SK-N-SH (cell line): ENCODE data around the gene ELMO2. TPM values are rescaled to one million over a fixed set of nuclear protein-coding genes. Genes with fewer than 3 reads are reported as not detected.

ENCODE experiments used
- CTCF ChIA-PET: fragments of 300-600, 350-600 bp; formaldehyde crosslinking; extraction: SDS; loops from one replicate; lab custom pipeline; 2021; lab: Yijun Ruan, JAX
- POLR2A ChIA-PET: fragments of 350-600 bp; sonication (Branson Sonifier 250); formaldehyde crosslinking; extraction: SDS; loops from one replicate; lab custom pipeline; 2020; ENCODE audit warnings: antibody characterized with exemption, inconsistent platforms; lab: Yijun Ruan, JAX
- DNase-seq: peaks from one replicate; pipeline ENCODE4 v3.0.0; 2012
- H2AFZ ChIP-seq: fragments of 200-600 bp; sonication (generic); 2 replicates; pipeline ENCODE4 v1.8.1; 2016; ENCODE audit warnings: antibody characterized with exemption, mild to moderate bottlenecking, low read depth
- H3F3A ChIP-seq: fragments of 200-600 bp; sonication (generic); replicated peaks from 2 replicates; pipeline ENCODE3; 2016; ENCODE audit warnings: antibody characterized with exemption, mild to moderate bottlenecking; ENCODE audit not compliant: insufficient read depth
- H3K27ac ChIP-seq, 2 experiments: fragments of 200-500 bp in 1 of 2; fragments of 200-600 bp in 1 of 2; sonication (Bioruptor generic) in 1 of 2; sonication (generic), shearing (Covaris generic) in 1 of 2; 2 replicates each; pipeline versions ENCODE4 v1.5.1 to v1.6.1; 2014 to 2016; ENCODE audit warnings: low read depth in 2 of 2, inconsistent platforms in 1 of 2, low read length in 1 of 2, mild to moderate bottlenecking in 1 of 2, mixed read lengths in 1 of 2
- H3K27me3 ChIP-seq: fragments of 200-600 bp; sonication (generic), shearing (Covaris generic); 2 replicates; pipeline ENCODE4 v1.6.1; 2016; ENCODE audit warnings: mixed run types; ENCODE audit not compliant: insufficient read depth
- H3K36me3 ChIP-seq, 2 experiments: fragments of 200-500 bp in 1 of 2; fragments of 200-600 bp in 1 of 2; sonication (Bioruptor generic) in 1 of 2; sonication (generic) in 1 of 2; replicated peaks in 1 of 2; 2 replicates each; pipeline versions ENCODE3 to v1.5.1; 2014 to 2016; ENCODE audit warnings: low read length in 1 of 2, mild to moderate bottlenecking in 1 of 2; ENCODE audit not compliant: insufficient read depth in 2 of 2, control insufficient read depth in 1 of 2
- H3K4me1 ChIP-seq, 2 experiments: fragments of 200-500 bp in 1 of 2; fragments of 200-600 bp in 1 of 2; sonication (Bioruptor generic) in 1 of 2; sonication (generic), shearing (Covaris generic) in 1 of 2; 2 replicates each; pipeline versions ENCODE4 v1.5.1 to v1.6.1; 2014 to 2016; ENCODE audit warnings: low read depth in 1 of 2, low read length in 1 of 2, mixed run types in 1 of 2; ENCODE audit not compliant: insufficient read depth in 2 of 2, control insufficient read depth in 1 of 2
- H3K4me2 ChIP-seq: fragments of 200-600 bp; sonication (generic), shearing (Covaris generic); 2 replicates; pipeline ENCODE4 v1.6.1; 2017; ENCODE audit warnings: mixed run types
- H3K4me3 ChIP-seq, 2 experiments: fragments of 200-500 bp in 1 of 2; fragments of 200-600 bp in 1 of 2; sonication (Bioruptor generic) in 1 of 2; sonication (generic), shearing (Covaris generic) in 1 of 2; 2 replicates each; pipeline versions ENCODE4 v1.5.1 to v1.8.1; 2014 to 2016; ENCODE audit warnings: low read depth in 2 of 2, inconsistent platforms in 1 of 2, low read length in 1 of 2, mild to moderate bottlenecking in 1 of 2, mixed read lengths in 1 of 2, moderate library complexity in 1 of 2
- H3K79me2 ChIP-seq: fragments of 200-600 bp; sonication (generic); 2 replicates; pipeline ENCODE4 v1.8.1; 2017; ENCODE audit warnings: mild to moderate bottlenecking; ENCODE audit not compliant: insufficient read depth
- H3K9ac ChIP-seq: fragments of 200-600 bp; sonication (generic); 2 replicates; pipeline ENCODE4 v1.6.1; 2017; ENCODE audit warnings: mixed run types
- H3K9me2 ChIP-seq: fragments of 200-600 bp; sonication (generic); 2 replicates; pipeline ENCODE4 v1.6.1; 2017; ENCODE audit warnings: mixed run types
- H3K9me3 ChIP-seq: fragments of 200-600 bp; sonication (generic); 2 replicates; pipeline ENCODE4 v1.6.1; 2017; ENCODE audit warnings: mixed run types, mild to moderate bottlenecking, moderate library complexity
- H4K20me1 ChIP-seq: fragments of 200-600 bp; sonication (generic); 2 replicates; pipeline ENCODE4 v1.6.1; 2017; ENCODE audit warnings: mild to moderate bottlenecking, mixed run types; ENCODE audit not compliant: insufficient read depth
- ELF1 ChIP-seq: IDR thresholded peaks from 2 replicates; pipeline ENCODE4 v1.4.0; 2012
- EP300 ChIP-seq, 2 experiments: IDR thresholded peaks; 2 replicates each; pipeline versions ENCODE4 v1.4.0 to v1.6.1; 2012; ENCODE audit warnings: borderline replicate concordance in 1 of 2, low read depth in 1 of 2, low read length in 1 of 2
- EZH2phosphoT487 ChIP-seq: fragments of 200-600 bp; sonication (generic); IDR thresholded peaks from 2 replicates; pipeline ENCODE4 v1.6.1; 2017; ENCODE audit warnings: low read depth, mixed run types, mild to moderate bottlenecking, antibody characterized with exemption, moderate library complexity, borderline replicate concordance
- FOXM1 ChIP-seq: IDR thresholded peaks from 2 replicates; pipeline ENCODE4 v1.4.0; 2012; ENCODE audit warnings: low read depth, mild to moderate bottlenecking
- JUND ChIP-seq: IDR thresholded peaks from 2 replicates; pipeline ENCODE4 v1.4.0; 2012
- MEF2A ChIP-seq: IDR thresholded peaks from 2 replicates; pipeline ENCODE4 v1.4.0; 2012; ENCODE audit warnings: low read depth, borderline replicate concordance
- NFIC ChIP-seq: IDR thresholded peaks from 2 replicates; pipeline ENCODE4 v1.4.0; 2012; ENCODE audit warnings: borderline replicate concordance
- NRF1 ChIP-seq: IDR thresholded peaks from 2 replicates; pipeline ENCODE4 v1.6.1; 2012; ENCODE audit warnings: low read depth, mild to moderate bottlenecking, low read length
- RCOR1 ChIP-seq: fragments of 150-350 bp; IDR thresholded peaks from 2 replicates; pipeline ENCODE4 v1.6.1; 2017; ENCODE audit warnings: antibody characterized with exemption, low read length
- TEAD4 ChIP-seq: IDR thresholded peaks from 2 replicates; pipeline ENCODE4 v1.4.0; 2012; ENCODE audit warnings: mild to moderate bottlenecking, borderline replicate concordance; ENCODE audit not compliant: insufficient read depth
- YY1 ChIP-seq: IDR thresholded peaks from 2 replicates; pipeline ENCODE4 v1.4.0; 2012; ENCODE audit warnings: low read depth, mild to moderate bottlenecking
- WGBS: methylation state at CpG from one replicate; pipeline ENCODE4 v1.1.6; 2017; ENCODE audit warnings: low lambda C conversion rate; 5-methylcytosine and 5-hydroxymethylcytosine counted together
- polyA plus RNA-seq, 3 experiments: library from polyadenylated mRNA; depleted of rRNA; stranded (reverse); fragments of >200 nt; gene quantifications; 2 replicates each; pipeline ENCODE4 v1.2.3, GENCODE V29; 2012
- TF ChIP-seq, protein P1 (sequence below): IDR thresholded peaks from 2 replicates; pipeline ENCODE4 v1.6.1; 2012; ENCODE audit warnings: mild to moderate bottlenecking, low read depth, low read length, moderate library complexity
- TF ChIP-seq, protein P2 (sequence below): fragments of 150-350 bp; IDR thresholded peaks from 2 replicates; pipeline ENCODE4 v1.6.1; 2016; ENCODE audit warnings: mild to moderate bottlenecking, low read depth, low read length
- TF ChIP-seq, protein P3 (sequence below): IDR thresholded peaks from 2 replicates; pipeline ENCODE4; 2012

The ELMO2 gene
- polyA plus RNA-seq, 1 of the 3 experiments (the other 2 are of a cell fraction), result 32.1 TPM

DNA sequence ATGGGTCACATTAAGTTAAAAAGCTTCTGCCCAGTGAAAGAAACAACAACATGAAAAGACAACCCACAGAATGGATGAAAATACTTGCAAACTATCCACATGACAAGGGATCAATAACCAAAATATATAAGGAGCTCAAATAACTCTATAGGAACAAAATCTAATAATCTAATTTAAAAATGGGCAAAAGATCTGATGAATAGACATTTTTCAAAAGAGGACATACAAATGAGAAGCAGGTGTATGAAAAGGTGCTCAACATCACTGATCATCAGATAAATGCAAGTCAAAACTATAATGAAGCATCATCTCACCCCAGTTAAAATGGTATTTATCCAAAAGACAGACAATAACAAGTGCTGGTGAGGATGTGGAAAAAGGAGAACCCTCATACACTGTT lies 21.0 kb upstream of the ELMO2 start (continued):
- TF ChIP-seq, protein P1, sequence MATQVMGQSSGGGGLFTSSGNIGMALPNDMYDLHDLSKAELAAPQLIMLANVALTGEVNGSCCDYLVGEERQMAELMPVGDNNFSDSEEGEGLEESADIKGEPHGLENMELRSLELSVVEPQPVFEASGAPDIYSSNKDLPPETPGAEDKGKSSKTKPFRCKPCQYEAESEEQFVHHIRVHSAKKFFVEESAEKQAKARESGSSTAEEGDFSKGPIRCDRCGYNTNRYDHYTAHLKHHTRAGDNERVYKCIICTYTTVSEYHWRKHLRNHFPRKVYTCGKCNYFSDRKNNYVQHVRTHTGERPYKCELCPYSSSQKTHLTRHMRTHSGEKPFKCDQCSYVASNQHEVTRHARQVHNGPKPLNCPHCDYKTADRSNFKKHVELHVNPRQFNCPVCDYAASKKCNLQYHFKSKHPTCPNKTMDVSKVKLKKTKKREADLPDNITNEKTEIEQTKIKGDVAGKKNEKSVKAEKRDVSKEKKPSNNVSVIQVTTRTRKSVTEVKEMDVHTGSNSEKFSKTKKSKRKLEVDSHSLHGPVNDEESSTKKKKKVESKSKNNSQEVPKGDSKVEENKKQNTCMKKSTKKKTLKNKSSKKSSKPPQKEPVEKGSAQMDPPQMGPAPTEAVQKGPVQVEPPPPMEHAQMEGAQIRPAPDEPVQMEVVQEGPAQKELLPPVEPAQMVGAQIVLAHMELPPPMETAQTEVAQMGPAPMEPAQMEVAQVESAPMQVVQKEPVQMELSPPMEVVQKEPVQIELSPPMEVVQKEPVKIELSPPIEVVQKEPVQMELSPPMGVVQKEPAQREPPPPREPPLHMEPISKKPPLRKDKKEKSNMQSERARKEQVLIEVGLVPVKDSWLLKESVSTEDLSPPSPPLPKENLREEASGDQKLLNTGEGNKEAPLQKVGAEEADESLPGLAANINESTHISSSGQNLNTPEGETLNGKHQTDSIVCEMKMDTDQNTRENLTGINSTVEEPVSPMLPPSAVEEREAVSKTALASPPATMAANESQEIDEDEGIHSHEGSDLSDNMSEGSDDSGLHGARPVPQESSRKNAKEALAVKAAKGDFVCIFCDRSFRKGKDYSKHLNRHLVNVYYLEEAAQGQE, result no peak
- no peak for TF ChIP-seq YY1
- no peak for TF ChIP-seq TEAD4
- no peak for TF ChIP-seq FOXM1
- no peak for TF ChIP-seq RCOR1
- TF ChIP-seq JUND, result no peak
- TF ChIP-seq, all 33 proteins: peak for 0

DNA sequence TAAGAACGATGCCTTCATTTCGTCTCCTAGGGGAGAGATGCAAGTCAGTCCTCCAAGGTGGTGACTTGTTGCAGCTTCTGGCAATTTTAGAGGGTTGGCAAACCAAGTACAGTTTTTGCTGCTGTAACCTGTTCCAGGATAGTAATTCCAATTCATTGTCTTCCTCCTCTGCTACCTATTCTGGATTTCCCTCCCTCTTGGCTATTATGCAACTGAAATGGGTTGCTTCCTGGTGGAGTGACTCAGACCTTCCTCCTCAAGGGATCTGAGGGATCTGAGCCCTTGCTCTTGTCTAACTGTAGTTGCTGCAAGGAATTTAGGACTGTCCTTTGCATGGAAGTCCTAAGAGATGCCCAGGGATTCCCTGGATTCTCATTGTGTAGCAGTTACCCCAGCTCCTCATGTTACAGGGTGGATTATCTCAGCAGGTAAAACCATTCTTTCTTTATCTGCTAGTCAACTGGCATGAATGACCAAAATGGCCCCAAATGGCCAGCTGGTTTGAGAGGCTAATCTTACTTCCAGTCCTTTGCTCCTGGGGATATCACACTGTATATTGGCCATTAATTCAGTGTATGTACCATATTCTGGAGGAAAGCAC lies 17.6 kb upstream of the ELMO2 start:
- Histone ChIP-seq H3K9me2 (no peaks in the 10 kb centered on the region), H3K4me2 (no peak overlapping the region), H3K27me3 (no peaks in the 10 kb centered on the region; the same call in 1 of the 2 replicates), H3K36me3 (no peaks in the 10 kb centered on the region), H2AFZ (no peak overlapping the region), H3F3A (no peaks in the 10 kb centered on the region), H3K27ac (no peak overlapping the region), H3K4me3 (no peak overlapping the region)
- 58% methylated on average over 2 of the region's 2 CpGs for WGBS
- DNase-seq, result no peak
- CTCF ChIA-PET, result interaction anchor here (2.9 kb wide), 1 partner anchor 14 kb away, joined by 12 read pairs; no protein-coding TSS in a partner anchor
- no peak for TF ChIP-seq NRF1
- no peak for TF ChIP-seq TEAD4
- TF ChIP-seq, protein P2, sequence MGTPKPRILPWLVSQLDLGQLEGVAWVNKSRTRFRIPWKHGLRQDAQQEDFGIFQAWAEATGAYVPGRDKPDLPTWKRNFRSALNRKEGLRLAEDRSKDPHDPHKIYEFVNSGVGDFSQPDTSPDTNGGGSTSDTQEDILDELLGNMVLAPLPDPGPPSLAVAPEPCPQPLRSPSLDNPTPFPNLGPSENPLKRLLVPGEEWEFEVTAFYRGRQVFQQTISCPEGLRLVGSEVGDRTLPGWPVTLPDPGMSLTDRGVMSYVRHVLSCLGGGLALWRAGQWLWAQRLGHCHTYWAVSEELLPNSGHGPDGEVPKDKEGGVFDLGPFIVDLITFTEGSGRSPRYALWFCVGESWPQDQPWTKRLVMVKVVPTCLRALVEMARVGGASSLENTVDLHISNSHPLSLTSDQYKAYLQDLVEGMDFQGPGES, result no peak
- no peak for TF ChIP-seq ELF1
- TF ChIP-seq, all 33 proteins: peak for 0
- H3K9ac ChIP-seq, result no peak overlapping the region
- H3K9me3 ChIP-seq, result no peaks in the 10 kb centered on the region
- H4K20me1 ChIP-seq, result no peaks in the 10 kb centered on the region
- H3K79me2 ChIP-seq, result no peaks in the 10 kb centered on the region
- H3K4me1 ChIP-seq, result no peaks in the 10 kb centered on the region
- POLR2A ChIA-PET, result no interaction called here

DNA sequence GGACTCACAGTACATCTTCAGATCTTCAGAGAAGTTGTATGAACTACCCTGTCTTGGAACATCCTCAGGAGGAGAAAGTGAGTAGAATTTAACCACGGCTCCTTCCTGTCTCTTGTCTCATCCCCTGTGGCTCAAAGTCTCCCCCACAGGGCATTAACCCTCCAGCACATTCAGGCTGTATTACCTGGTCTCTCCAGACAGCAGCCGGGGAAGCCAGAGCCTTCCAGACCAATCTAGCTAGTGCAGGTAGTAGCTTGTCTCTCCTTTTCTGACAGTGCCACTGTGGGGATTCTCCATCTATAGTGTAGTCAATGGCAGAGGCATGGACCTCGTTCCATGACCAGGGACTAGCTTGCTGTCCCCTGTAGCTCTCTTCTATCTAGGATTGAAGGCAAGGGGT lies 16.9 kb upstream of the ELMO2 start:
- no peaks in the 10 kb centered on the region for H4K20me1 ChIP-seq
- no peaks in the 10 kb centered on the region for H3K79me2 ChIP-seq
- no peak overlapping the region for H2AFZ ChIP-seq
- H3K4me3 ChIP-seq, result no peak overlapping the region
- no peaks in the 10 kb centered on the region; the same call in 1 of the 2 replicates for H3K27me3 ChIP-seq
- no peak overlapping the region for H3K9ac ChIP-seq
- no peaks in the 10 kb centered on the region for H3F3A ChIP-seq
- ChIA-PET POLR2A (no interaction called here), CTCF (interaction anchor here (1.0 to 2.9 kb wide), 4 partner anchors 12 to 294 kb away, joined by 3 to 12 read pairs (median 6); no protein-coding TSS in a partner anchor)
- no peak overlapping the region for H3K27ac ChIP-seq
- WGBS, result 51% methylated on average over 3 of the region's 3 CpGs
- H3K36me3 ChIP-seq, result no peaks in the 10 kb centered on the region
- H3K4me2 ChIP-seq, result no peak overlapping the region
- no peaks in the 10 kb centered on the region for H3K9me2 ChIP-seq
- no peaks in the 10 kb centered on the region for H3K9me3 ChIP-seq
- H3K4me1 ChIP-seq, result no peaks in the 10 kb centered on the region
- no peak for DNase-seq
- TF ChIP-seq, protein P2, result no peak
- TF ChIP-seq NFIC (no peak), ELF1 (no peak), EZH2phosphoT487 (no peak), EP300 (IDR thresholded peaks at IDR 0.05; ENCODE audit: borderline replicate concordance in 1 of 2, low read depth in 1 of 2, low read length in 1 of 2) (no peak), NRF1 (no peak), MEF2A (no peak)
- TF ChIP-seq, protein P3, sequence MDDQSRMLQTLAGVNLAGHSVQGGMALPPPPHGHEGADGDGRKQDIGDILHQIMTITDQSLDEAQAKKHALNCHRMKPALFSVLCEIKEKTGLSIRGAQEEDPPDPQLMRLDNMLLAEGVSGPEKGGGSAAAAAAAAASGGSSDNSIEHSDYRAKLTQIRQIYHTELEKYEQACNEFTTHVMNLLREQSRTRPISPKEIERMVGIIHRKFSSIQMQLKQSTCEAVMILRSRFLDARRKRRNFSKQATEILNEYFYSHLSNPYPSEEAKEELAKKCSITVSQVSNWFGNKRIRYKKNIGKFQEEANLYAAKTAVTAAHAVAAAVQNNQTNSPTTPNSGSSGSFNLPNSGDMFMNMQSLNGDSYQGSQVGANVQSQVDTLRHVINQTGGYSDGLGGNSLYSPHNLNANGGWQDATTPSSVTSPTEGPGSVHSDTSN, result no peak
